SK-N-SH (cell line): ENCODE data around the gene STAC3. TPM values are rescaled to one million over a fixed set of nuclear protein-coding genes. Genes with fewer than 3 reads are reported as not detected.
A peak's percentile ranks its signal among the peaks of the same experiment; 100 is the strongest.

Experiments used
- CTCF ChIA-PET: fragments of 300-600, 350-600 bp; formaldehyde crosslinking; extraction: SDS; loops from one replicate; lab custom pipeline; 2021; lab: Yijun Ruan, JAX
- POLR2A ChIA-PET: fragments of 350-600 bp; sonication (Branson Sonifier 250); formaldehyde crosslinking; extraction: SDS; loops from one replicate; lab custom pipeline; 2020; ENCODE audit warnings: antibody characterized with exemption, inconsistent platforms; lab: Yijun Ruan, JAX
- DNase-seq: peaks from one replicate; pipeline ENCODE4 v3.0.0; 2012
- H2AFZ ChIP-seq: fragments of 200-600 bp; sonication (generic); 2 replicates; pipeline ENCODE4 v1.8.1; 2016; ENCODE audit warnings: antibody characterized with exemption, mild to moderate bottlenecking, low read depth
- H3F3A ChIP-seq: fragments of 200-600 bp; sonication (generic); replicated peaks from 2 replicates; pipeline ENCODE3; 2016; ENCODE audit warnings: antibody characterized with exemption, mild to moderate bottlenecking; ENCODE audit not compliant: insufficient read depth
- H3K27ac ChIP-seq, 2 experiments: fragments of 200-500 bp in 1 of 2; fragments of 200-600 bp in 1 of 2; sonication (Bioruptor generic) in 1 of 2; sonication (generic), shearing (Covaris generic) in 1 of 2; 2 replicates each; pipeline versions ENCODE4 v1.5.1 to v1.6.1; 2014 to 2016; ENCODE audit warnings: low read depth in 2 of 2, inconsistent platforms in 1 of 2, low read length in 1 of 2, mild to moderate bottlenecking in 1 of 2, mixed read lengths in 1 of 2
- H3K27me3 ChIP-seq: fragments of 200-600 bp; sonication (generic), shearing (Covaris generic); 2 replicates; pipeline ENCODE4 v1.6.1; 2016; ENCODE audit warnings: mixed run types; ENCODE audit not compliant: insufficient read depth
- H3K36me3 ChIP-seq, 2 experiments: fragments of 200-500 bp in 1 of 2; fragments of 200-600 bp in 1 of 2; sonication (Bioruptor generic) in 1 of 2; sonication (generic) in 1 of 2; replicated peaks in 1 of 2; 2 replicates each; pipeline versions ENCODE3 to v1.5.1; 2014 to 2016; ENCODE audit warnings: low read length in 1 of 2, mild to moderate bottlenecking in 1 of 2; ENCODE audit not compliant: insufficient read depth in 2 of 2, control insufficient read depth in 1 of 2
- H3K4me1 ChIP-seq, 2 experiments: fragments of 200-500 bp in 1 of 2; fragments of 200-600 bp in 1 of 2; sonication (Bioruptor generic) in 1 of 2; sonication (generic), shearing (Covaris generic) in 1 of 2; 2 replicates each; pipeline versions ENCODE4 v1.5.1 to v1.6.1; 2014 to 2016; ENCODE audit warnings: low read depth in 1 of 2, low read length in 1 of 2, mixed run types in 1 of 2; ENCODE audit not compliant: insufficient read depth in 2 of 2, control insufficient read depth in 1 of 2
- H3K4me2 ChIP-seq: fragments of 200-600 bp; sonication (generic), shearing (Covaris generic); 2 replicates; pipeline ENCODE4 v1.6.1; 2017; ENCODE audit warnings: mixed run types
- H3K4me3 ChIP-seq, 2 experiments: fragments of 200-500 bp in 1 of 2; fragments of 200-600 bp in 1 of 2; sonication (Bioruptor generic) in 1 of 2; sonication (generic), shearing (Covaris generic) in 1 of 2; 2 replicates each; pipeline versions ENCODE4 v1.5.1 to v1.8.1; 2014 to 2016; ENCODE audit warnings: low read depth in 2 of 2, inconsistent platforms in 1 of 2, low read length in 1 of 2, mild to moderate bottlenecking in 1 of 2, mixed read lengths in 1 of 2, moderate library complexity in 1 of 2
- H3K79me2 ChIP-seq: fragments of 200-600 bp; sonication (generic); 2 replicates; pipeline ENCODE4 v1.8.1; 2017; ENCODE audit warnings: mild to moderate bottlenecking; ENCODE audit not compliant: insufficient read depth
- H3K9ac ChIP-seq: fragments of 200-600 bp; sonication (generic); 2 replicates; pipeline ENCODE4 v1.6.1; 2017; ENCODE audit warnings: mixed run types
- H3K9me2 ChIP-seq: fragments of 200-600 bp; sonication (generic); 2 replicates; pipeline ENCODE4 v1.6.1; 2017; ENCODE audit warnings: mixed run types
- H3K9me3 ChIP-seq: fragments of 200-600 bp; sonication (generic); 2 replicates; pipeline ENCODE4 v1.6.1; 2017; ENCODE audit warnings: mixed run types, mild to moderate bottlenecking, moderate library complexity
- H4K20me1 ChIP-seq: fragments of 200-600 bp; sonication (generic); 2 replicates; pipeline ENCODE4 v1.6.1; 2017; ENCODE audit warnings: mild to moderate bottlenecking, mixed run types; ENCODE audit not compliant: insufficient read depth
- ELF1 ChIP-seq: IDR thresholded peaks from 2 replicates; pipeline ENCODE4 v1.4.0; 2012
- FOXM1 ChIP-seq: IDR thresholded peaks from 2 replicates; pipeline ENCODE4 v1.4.0; 2012; ENCODE audit warnings: low read depth, mild to moderate bottlenecking
- GATA2 ChIP-seq: sonication (generic); formaldehyde crosslinking; IDR thresholded peaks from 2 replicates; pipeline ENCODE4 v1.5.0; 2020; ENCODE audit warnings: mild to moderate bottlenecking, missing genetic modification reagents
- IRF3 ChIP-seq: fragments of 150-350 bp; IDR thresholded peaks from 2 replicates; pipeline ENCODE4 v1.6.1; 2016; ENCODE audit warnings: mild to moderate bottlenecking, low read depth, low read length
- JUND ChIP-seq: IDR thresholded peaks from 2 replicates; pipeline ENCODE4 v1.4.0; 2012
- MXI1 ChIP-seq: IDR thresholded peaks from 2 replicates; pipeline ENCODE4 v1.6.1; 2012; ENCODE audit warnings: mild to moderate bottlenecking, low read depth, low read length, improper control_type of control experiment
- NFIC ChIP-seq: IDR thresholded peaks from 2 replicates; pipeline ENCODE4 v1.4.0; 2012; ENCODE audit warnings: borderline replicate concordance
- PBX3 ChIP-seq: IDR thresholded peaks from 2 replicates; pipeline ENCODE4; 2012
- RCOR1 ChIP-seq: fragments of 150-350 bp; IDR thresholded peaks from 2 replicates; pipeline ENCODE4 v1.6.1; 2017; ENCODE audit warnings: antibody characterized with exemption, low read length
- RFX5 ChIP-seq: IDR thresholded peaks from 2 replicates; pipeline ENCODE4 v1.6.1; 2012; ENCODE audit warnings: mild to moderate bottlenecking, improper control_type of control experiment, low read length
- SMC3 ChIP-seq: IDR thresholded peaks from 2 replicates; pipeline ENCODE4 v1.6.1; 2012; ENCODE audit warnings: low read depth, low read length, improper control_type of control experiment
- USF2 ChIP-seq: fragments of 150-350 bp; IDR thresholded peaks from 2 replicates; pipeline ENCODE4 v1.6.1; 2017; ENCODE audit warnings: antibody characterized with exemption, low read length, low read depth, borderline replicate concordance
- YY1 ChIP-seq: IDR thresholded peaks from 2 replicates; pipeline ENCODE4 v1.4.0; 2012; ENCODE audit warnings: low read depth, mild to moderate bottlenecking
- WGBS: methylation state at CpG from one replicate; pipeline ENCODE4 v1.1.6; 2017; ENCODE audit warnings: low lambda C conversion rate; 5-methylcytosine and 5-hydroxymethylcytosine counted together
- polyA plus RNA-seq, 3 experiments: library from polyadenylated mRNA; depleted of rRNA; stranded (reverse); fragments of >200 nt; gene quantifications; 2 replicates each; pipeline ENCODE4 v1.2.3, GENCODE V29; 2012

STAC3 gene
- polyA plus RNA-seq, 1 of the 3 experiments (the other 2 are of a cell fraction): 0.76 TPM

- TF ChIP-seq IRF3: no peak
- TF ChIP-seq USF2: no peak
- TF ChIP-seq YY1: no peak
- no peak for TF ChIP-seq PBX3
- no peak for TF ChIP-seq SMC3
- peak; percentile 93 for TF ChIP-seq MXI1
- no peak for TF ChIP-seq FOXM1
- no peak for TF ChIP-seq NFIC
- no peak for TF ChIP-seq JUND
- TF ChIP-seq ELF1: no peak
- TF ChIP-seq RCOR1: no peak
These were observed 21.2 kb downstream of the STAC3 start, which contains the start of gene SHMT2 (continued) for GRCh38 chr12:57229634-57230380.

- no peaks in the 10 kb centered on the region for H3K27me3 ChIP-seq
- no peaks in the 10 kb centered on the region for H3K9me3 ChIP-seq
These were observed 21.8 kb downstream of the STAC3 start for GRCh38 chr12:57229046-57229633.

More at GRCh38 chr12:57229046-57229633, 21.8 kb downstream of the STAC3 start:
- POLR2A ChIA-PET: interaction anchor here (0.6 to 2.6 kb wide), 6 partner anchors 9 to 290 kb away, joined by 3 to 43 read pairs (median 3); no protein-coding TSS in a partner anchor
- 12% methylated on average over 9 of the region's 9 CpGs for WGBS
- peak overlapping the region; percentile 88 to 94 for H3K4me3 ChIP-seq
- no peaks in the 10 kb centered on the region for H4K20me1 ChIP-seq
- peak overlapping the region; percentile 96; the same call in 1 of the 2 replicates for H3K9ac ChIP-seq
- H3K36me3 ChIP-seq: peaks cover 22 to 29% of the 10 kb centered on the region in 2 experiments
- H3F3A ChIP-seq: no peaks in the 10 kb centered on the region
- peak overlapping the region in 1 of 2 experiments; percentile 87; a peak in 2 of 4 replicates for H3K27ac ChIP-seq
- no peak for DNase-seq
- CTCF ChIA-PET: interaction anchor here (0.7 to 31.5 kb wide), 7 partner anchors 11 to 234 kb away, joined by 3 to 937 read pairs (median 6); partner anchors contain the start of gene NXPH4
- peaks cover 0 to 19% of the 10 kb centered on the region in 2 experiments; a peak in 1 of 4 replicates for H3K4me1 ChIP-seq
- TF ChIP-seq RFX5 (no peak), IRF3 (no peak), GATA2 (CRISPR knock-in tag) (no peak), ELF1 (no peak)
- peaks cover 28% of the 10 kb centered on the region for H3K79me2 ChIP-seq
- peak overlapping the region; percentile 91 for H2AFZ ChIP-seq
- H3K9me2 ChIP-seq: no peaks in the 10 kb centered on the region
- peak overlapping the region; percentile 98 for H3K4me2 ChIP-seq
